Activated CD8-positive, alpha-beta T cell treated with anti-CD3 and anti-CD28 coated beads for 36 hours (primary cell): ENCODE results near the gene GIGYF2. TPM values are rescaled to one million over a fixed set of nuclear protein-coding genes. Genes with fewer than 3 reads are reported as not detected.
A peak's percentile ranks its signal among the peaks of the same experiment; 100 is the strongest.

Source experiments
- ATAC-seq: fragments of 200-7000 bp; cut with Tn5 transposase; one replicate; pipeline ENCODE4 v1.10.0; 2021; ENCODE audit warnings: mild to moderate bottlenecking, moderate library complexity
- CTCF ChIA-PET: fragments of 350-600 bp; sonication (Branson Sonifier 250); formaldehyde crosslinking; loops from one replicate; lab custom pipeline; 2021; ENCODE audit warnings: antibody characterized with exemption; lab: Charles Lee
- POLR2A ChIA-PET: fragments of 350-600 bp; sonication (Branson Sonifier 250); formaldehyde crosslinking; loops from one replicate; lab custom pipeline; 2021; ENCODE audit warnings: antibody characterized with exemption; lab: Charles Lee
- DNase-seq: peaks from one replicate; pipeline ENCODE4 v3.0.0-alpha.2; 2020
- H3K27ac Mint-ChIP-seq: one replicate; pipeline ENCODE4 v1.8.0; 2021; ENCODE audit warnings: mild to moderate bottlenecking, mixed read lengths
- H3K27me3 Mint-ChIP-seq: one replicate; pipeline ENCODE4 v1.8.0; 2021; ENCODE audit warnings: mixed read lengths
- H3K36me3 Mint-ChIP-seq: one replicate; pipeline ENCODE4 v1.8.0; 2021; ENCODE audit warnings: low read depth, mixed read lengths
- H3K4me1 Mint-ChIP-seq: one replicate; pipeline ENCODE4 v1.8.0; 2021; ENCODE audit warnings: low read depth, mixed read lengths
- H3K4me3 Mint-ChIP-seq: one replicate; pipeline ENCODE4 v1.8.0; 2021; ENCODE audit warnings: mild to moderate bottlenecking, moderate library complexity, mixed read lengths
- H3K9me3 Mint-ChIP-seq: one replicate; pipeline ENCODE4 v1.8.0; 2021; ENCODE audit warnings: mixed read lengths
- intact Hi-C: fragments of 100-400 bp; cut with micrococcal nuclease; formaldehyde crosslinking; loops from one replicate; pipeline ENCODE4 v1.10.0; 2022
- total RNA-seq, 2 experiments: library from RNA; stranded (reverse); gene quantifications; one replicate each; pipeline ENCODE4 v1.2.3, GENCODE V29; 2021
- TF ChIP-seq, protein P1 (sequence below): fragments of 200-600 bp; IDR thresholded peaks from one replicate; pipeline ENCODE4 v1.8.0; 2022; ENCODE audit warnings: antibody characterized with exemption, mild to moderate bottlenecking

GIGYF2 gene
- total RNA-seq, 2 experiments from 2014 or later: 49.7 to 52.5 TPM

DNA sequence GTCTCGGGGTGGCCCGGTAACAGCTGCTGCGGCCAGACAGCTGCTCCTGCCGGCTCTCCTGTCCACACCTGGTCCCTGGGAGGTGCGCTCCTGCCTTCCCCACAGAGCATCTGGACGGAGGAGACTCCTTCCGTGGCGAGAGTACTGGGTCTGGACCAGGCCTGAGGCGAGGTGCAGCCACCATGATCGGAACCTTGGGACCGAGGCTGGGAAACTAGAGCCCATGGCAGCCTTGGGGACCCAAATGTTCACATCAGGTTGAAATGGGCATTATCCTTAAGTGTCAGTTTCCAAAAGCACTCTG is 628 bp downstream of the GIGYF2 start:
- DNase-seq (no peak), ATAC-seq (no peak)
- ChIA-PET POLR2A (interaction anchor here (0.6 to 1.4 kb wide), 2 partner anchors 201 to 362 kb away, joined by 4 read pairs; partner anchors contain the start of gene INPP5D), CTCF (no interaction called here)
- peaks cover 2% of the 10 kb centered on the region for H3K9me3 Mint-ChIP-seq
- peaks cover 32% of the 10 kb centered on the region for H3K4me1 Mint-ChIP-seq
- no peaks in the 10 kb centered on the region for H3K27me3 Mint-ChIP-seq
- intact Hi-C loops: no loop called here
- peak overlapping the region; percentile 98 for H3K4me3 Mint-ChIP-seq
- peak overlapping the region; percentile 88 for H3K27ac Mint-ChIP-seq
- TF ChIP-seq, protein P1, sequence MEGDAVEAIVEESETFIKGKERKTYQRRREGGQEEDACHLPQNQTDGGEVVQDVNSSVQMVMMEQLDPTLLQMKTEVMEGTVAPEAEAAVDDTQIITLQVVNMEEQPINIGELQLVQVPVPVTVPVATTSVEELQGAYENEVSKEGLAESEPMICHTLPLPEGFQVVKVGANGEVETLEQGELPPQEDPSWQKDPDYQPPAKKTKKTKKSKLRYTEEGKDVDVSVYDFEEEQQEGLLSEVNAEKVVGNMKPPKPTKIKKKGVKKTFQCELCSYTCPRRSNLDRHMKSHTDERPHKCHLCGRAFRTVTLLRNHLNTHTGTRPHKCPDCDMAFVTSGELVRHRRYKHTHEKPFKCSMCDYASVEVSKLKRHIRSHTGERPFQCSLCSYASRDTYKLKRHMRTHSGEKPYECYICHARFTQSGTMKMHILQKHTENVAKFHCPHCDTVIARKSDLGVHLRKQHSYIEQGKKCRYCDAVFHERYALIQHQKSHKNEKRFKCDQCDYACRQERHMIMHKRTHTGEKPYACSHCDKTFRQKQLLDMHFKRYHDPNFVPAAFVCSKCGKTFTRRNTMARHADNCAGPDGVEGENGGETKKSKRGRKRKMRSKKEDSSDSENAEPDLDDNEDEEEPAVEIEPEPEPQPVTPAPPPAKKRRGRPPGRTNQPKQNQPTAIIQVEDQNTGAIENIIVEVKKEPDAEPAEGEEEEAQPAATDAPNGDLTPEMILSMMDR: no peak
- H3K36me3 Mint-ChIP-seq: peaks cover 33% of the 10 kb centered on the region

DNA sequence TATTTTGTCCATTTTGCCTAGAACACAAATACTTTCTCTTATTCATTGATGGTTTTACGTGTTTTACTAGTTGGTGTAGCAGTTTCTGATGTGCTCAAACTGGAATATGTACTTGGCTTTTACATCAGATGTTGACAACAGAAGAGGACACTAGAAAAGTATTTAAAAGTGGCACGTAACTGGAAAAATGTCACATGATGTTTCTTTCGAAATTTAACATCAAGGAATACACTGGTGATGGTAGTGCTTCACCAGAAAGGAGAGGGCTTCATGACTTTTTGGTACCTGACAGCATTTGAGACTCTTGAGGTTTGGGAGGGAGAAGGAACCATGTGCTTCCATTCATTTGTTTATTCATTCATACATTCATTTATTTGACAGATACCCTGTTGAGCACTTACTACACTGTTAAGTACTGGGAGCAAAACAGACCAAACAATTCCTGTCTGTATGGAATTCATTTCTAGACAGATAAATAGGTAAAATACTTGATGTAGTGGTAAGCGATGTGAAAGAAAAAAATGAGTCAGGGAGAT is 1.5 kb downstream of the GIGYF2 start:
- peaks cover 35% of the 10 kb centered on the region for H3K4me1 Mint-ChIP-seq
- H3K4me3 Mint-ChIP-seq: peak overlapping the region; percentile 98
- POLR2A ChIA-PET: no interaction called here
- CTCF ChIA-PET: no interaction called here
- H3K36me3 Mint-ChIP-seq: peaks cover 36% of the 10 kb centered on the region
- TF ChIP-seq, protein P1: no peak
- intact Hi-C loops: no loop called here
- no peak for ATAC-seq
- DNase-seq: no peak
- H3K27ac Mint-ChIP-seq: peak overlapping the region; percentile 88
- peaks cover 2% of the 10 kb centered on the region for H3K9me3 Mint-ChIP-seq
- H3K27me3 Mint-ChIP-seq: no peaks in the 10 kb centered on the region

DNA sequence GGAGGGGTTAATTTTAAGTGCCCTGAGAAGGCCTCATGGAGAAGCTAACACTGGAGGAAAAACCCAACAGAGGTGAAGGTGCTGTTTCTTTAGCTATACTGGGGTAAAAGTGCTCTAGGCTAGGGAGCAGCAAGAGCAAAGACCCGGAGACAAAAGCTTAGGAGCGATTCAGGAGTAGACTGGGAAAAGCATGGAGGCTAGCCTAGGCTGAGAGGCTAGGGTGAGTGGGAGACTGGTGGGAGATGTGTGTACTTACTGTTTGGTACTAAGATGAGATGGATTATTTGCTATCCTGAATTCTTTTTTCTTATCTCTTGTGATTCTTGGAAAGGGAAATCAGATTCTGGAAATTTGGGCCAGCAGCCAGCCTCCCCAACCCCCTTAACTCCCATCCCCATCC is 2.0 kb downstream of the GIGYF2 start:
- peak overlapping the region; percentile 88 for H3K27ac Mint-ChIP-seq
- intact Hi-C loops: no loop called here
- peaks cover 35% of the 10 kb centered on the region for H3K4me1 Mint-ChIP-seq
- peaks cover 39% of the 10 kb centered on the region for H3K36me3 Mint-ChIP-seq
- CTCF ChIA-PET: no interaction called here
- H3K4me3 Mint-ChIP-seq: peak overlapping the region; percentile 98
- ATAC-seq (no peak), DNase-seq (no peak)
- POLR2A ChIA-PET: no interaction called here
- TF ChIP-seq, protein P1: no peak
- H3K27me3 Mint-ChIP-seq: no peaks in the 10 kb centered on the region
- peaks cover 2% of the 10 kb centered on the region for H3K9me3 Mint-ChIP-seq

- Mint-ChIP-seq H3K4me3 (peak overlapping the region; percentile 9), H3K36me3 (peaks cover 46% of the 10 kb centered on the region), H3K27ac (peak overlapping the region; percentile 3), H3K9me3 (no peaks in the 10 kb centered on the region), H3K4me1 (peaks cover 36% of the 10 kb centered on the region), H3K27me3 (no peaks in the 10 kb centered on the region)
- ATAC-seq (no peak), DNase-seq (no peak)
- intact Hi-C loops: no loop called here
- TF ChIP-seq, protein P1: no peak
- POLR2A ChIA-PET: no interaction called here
- CTCF ChIA-PET: interaction anchor here (1.1 kb wide), 1 partner anchor 40 kb away, joined by 3 read pairs; no protein-coding TSS in a partner anchor
These were observed 3.0 kb downstream of the GIGYF2 start for GRCh38 chr2:232700154-232700553.

- H3K27ac Mint-ChIP-seq: no peak overlapping the region
- DNase-seq: no peak
- no peaks in the 10 kb centered on the region for H3K9me3 Mint-ChIP-seq
- ATAC-seq: no peak
- H3K27me3 Mint-ChIP-seq: no peaks in the 10 kb centered on the region
- POLR2A ChIA-PET: no interaction called here
- H3K4me3 Mint-ChIP-seq: no peak overlapping the region
- H3K4me1 Mint-ChIP-seq: peaks cover 14% of the 10 kb centered on the region
- peaks cover 38% of the 10 kb centered on the region for H3K36me3 Mint-ChIP-seq
- TF ChIP-seq, protein P1: no peak
- CTCF ChIA-PET: no interaction called here
- intact Hi-C loops: no loop called here
These were observed 9.9 kb downstream of the GIGYF2 start for GRCh38 chr2:232707076-232707475.
